ENCODE measurements around the gene GPBAR1.

DNA sequence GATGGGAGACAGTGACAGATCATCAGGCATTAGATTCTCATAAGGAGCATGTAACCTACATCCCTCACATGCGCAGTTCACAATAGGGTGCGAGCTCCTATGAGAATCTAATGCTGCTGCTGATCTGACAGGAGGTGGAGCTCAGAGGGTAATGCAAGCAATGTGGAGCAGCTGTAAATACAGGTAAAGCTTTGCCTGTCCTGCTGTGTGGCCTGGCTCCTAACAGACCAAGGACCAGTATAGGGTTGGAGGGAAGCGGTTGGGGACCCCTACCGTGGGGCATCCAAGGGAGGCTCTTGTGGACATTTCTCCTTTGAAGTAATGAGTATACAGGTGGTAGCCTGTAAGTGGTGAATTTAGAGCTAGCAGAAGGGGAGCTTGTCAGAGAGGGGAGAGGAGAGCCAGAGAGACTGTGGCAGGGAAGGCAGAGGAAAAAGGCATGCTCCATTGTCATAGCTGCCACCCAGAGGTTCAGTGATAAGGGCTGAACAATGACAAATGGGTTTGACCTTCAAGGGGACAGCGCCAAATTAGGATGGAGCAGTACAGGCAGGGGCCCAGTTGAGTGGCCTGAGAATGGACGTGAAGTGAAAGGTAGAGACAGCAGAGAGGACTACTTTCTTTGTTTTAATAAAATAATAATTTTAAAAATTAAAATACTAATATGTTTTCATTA, 46.7 kb downstream of the GPBAR1 start:
- TF ChIP-seq CTCF (IDR thresholded peaks at IDR 0.05; ENCODE audit: insufficient read depth, low read length, poor library complexity, severe bottlenecking), result no peak
- no peak for TF ChIP-seq EZH2phosphoT487 (conservative IDR thresholded peaks at IDR 0.05; ENCODE audit: low read length)

Data from SU-DHL-6 (cell line).